Neural cell (in vitro differentiated cells): ENCODE measurements around the gene PTRH2.

Source experiments
- EP300 ChIP-seq: fragments of 450-650 bp; conservative IDR thresholded peaks from 2 replicates; pipeline ENCODE4 v1.6.1; 2014; ENCODE audit warnings: antibody characterized with exemption, mild to moderate bottlenecking, moderate library complexity; ENCODE audit not compliant: poor library complexity, severe bottlenecking
- EZH2 ChIP-seq: fragments of 200-600, 300-800 bp; shearing (Covaris generic), sonication (generic); IDR thresholded peaks from 2 replicates; pipeline ENCODE4 v1.6.1; 2014; ENCODE audit warnings: antibody characterized with exemption, low read length, borderline replicate concordance, mild to moderate bottlenecking; ENCODE audit not compliant: insufficient read depth, poor library complexity, severe bottlenecking
- MXI1 ChIP-seq: fragments of 450-650 bp; conservative IDR thresholded peaks from 2 replicates; pipeline ENCODE4 v1.6.1; 2014; ENCODE audit warnings: antibody characterized with exemption, mild to moderate bottlenecking; ENCODE audit not compliant: poor library complexity, severe bottlenecking
- POLR2AphosphoS5 ChIP-seq: IDR thresholded peaks from 2 replicates; pipeline ENCODE4 v1.6.1; 2012
- RAD21 ChIP-seq: fragments of 450-650 bp; conservative IDR thresholded peaks from 2 replicates; pipeline ENCODE4 v1.6.1; 2014; ENCODE audit warnings: antibody characterized with exemption, mild to moderate bottlenecking, moderate library complexity
- REST ChIP-seq: IDR thresholded peaks from 2 replicates; pipeline ENCODE4 v1.6.1; 2012; ENCODE audit warnings: borderline replicate concordance
- SMC3 ChIP-seq: fragments of 450-650 bp; conservative IDR thresholded peaks from 2 replicates; pipeline ENCODE4 v1.6.1; 2014; ENCODE audit warnings: antibody characterized with exemption, mild to moderate bottlenecking, moderate library complexity; ENCODE audit not compliant: poor library complexity
- TAF1 ChIP-seq: IDR thresholded peaks from 2 replicates; pipeline ENCODE4 v1.6.1; 2012; ENCODE audit warnings: low read depth
- TF ChIP-seq, protein P1 (sequence below): fragments of 450-650 bp; IDR thresholded peaks from 2 replicates; pipeline ENCODE4 v1.5.1; 2014; ENCODE audit warnings: antibody characterized with exemption, mild to moderate bottlenecking, moderate library complexity; ENCODE audit not compliant: poor library complexity, severe bottlenecking

DNA sequence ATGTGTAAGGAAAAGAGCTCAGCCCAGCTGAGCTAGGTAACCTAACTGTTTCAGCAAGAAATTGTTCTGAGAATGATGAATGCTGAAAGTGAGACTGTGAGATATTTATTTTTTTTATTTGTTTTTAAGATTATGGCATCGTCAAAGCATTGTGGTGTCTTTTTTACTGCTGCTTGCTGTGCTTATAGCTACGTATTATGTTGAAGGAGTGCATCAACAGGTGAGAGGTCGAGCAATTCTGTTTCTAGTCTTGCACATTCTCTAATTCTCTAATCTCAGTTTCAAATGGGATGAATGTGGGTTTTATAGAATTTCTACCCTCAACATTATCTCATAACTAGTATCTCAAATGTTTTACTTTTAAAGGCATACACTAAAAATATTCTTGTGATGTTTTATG, 30.1 kb upstream of the PTRH2 start:
- TF ChIP-seq RAD21, result no peak
- TF ChIP-seq, protein P1, sequence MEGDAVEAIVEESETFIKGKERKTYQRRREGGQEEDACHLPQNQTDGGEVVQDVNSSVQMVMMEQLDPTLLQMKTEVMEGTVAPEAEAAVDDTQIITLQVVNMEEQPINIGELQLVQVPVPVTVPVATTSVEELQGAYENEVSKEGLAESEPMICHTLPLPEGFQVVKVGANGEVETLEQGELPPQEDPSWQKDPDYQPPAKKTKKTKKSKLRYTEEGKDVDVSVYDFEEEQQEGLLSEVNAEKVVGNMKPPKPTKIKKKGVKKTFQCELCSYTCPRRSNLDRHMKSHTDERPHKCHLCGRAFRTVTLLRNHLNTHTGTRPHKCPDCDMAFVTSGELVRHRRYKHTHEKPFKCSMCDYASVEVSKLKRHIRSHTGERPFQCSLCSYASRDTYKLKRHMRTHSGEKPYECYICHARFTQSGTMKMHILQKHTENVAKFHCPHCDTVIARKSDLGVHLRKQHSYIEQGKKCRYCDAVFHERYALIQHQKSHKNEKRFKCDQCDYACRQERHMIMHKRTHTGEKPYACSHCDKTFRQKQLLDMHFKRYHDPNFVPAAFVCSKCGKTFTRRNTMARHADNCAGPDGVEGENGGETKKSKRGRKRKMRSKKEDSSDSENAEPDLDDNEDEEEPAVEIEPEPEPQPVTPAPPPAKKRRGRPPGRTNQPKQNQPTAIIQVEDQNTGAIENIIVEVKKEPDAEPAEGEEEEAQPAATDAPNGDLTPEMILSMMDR, result no peak
- no peak for TF ChIP-seq TAF1
- no peak for TF ChIP-seq EP300
- no peak for TF ChIP-seq SMC3
- TF ChIP-seq REST, result no peak
- TF ChIP-seq MXI1, result no peak
- no peak for TF ChIP-seq POLR2AphosphoS5
- no peak for TF ChIP-seq EZH2
